ENCODE data around the gene ANKRD33B.
A peak's percentile ranks its signal among the peaks of the same experiment; 100 is the strongest.

The ANKRD33B gene

DNA sequence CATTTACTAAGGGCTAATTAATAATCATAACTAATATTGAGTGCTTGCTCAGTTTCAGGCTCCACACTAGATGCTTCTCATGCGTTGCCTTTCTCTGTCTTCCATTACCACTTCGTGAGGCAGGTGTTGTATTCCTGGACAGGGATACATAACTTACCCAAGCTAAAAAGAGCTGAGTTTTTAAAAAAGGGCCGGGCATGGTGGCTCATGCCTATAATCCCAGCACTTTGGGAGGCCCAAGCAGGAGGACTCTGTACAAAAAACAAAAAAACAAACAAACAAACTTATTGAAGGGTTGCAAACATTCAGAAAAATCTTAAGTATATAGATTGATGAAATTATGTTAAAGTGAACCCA, 12.1 kb upstream of the ANKRD33B start:
- DNase-seq: no peak
- WGBS: 65% methylated on average over 3 of the region's 3 CpGs

GRCh38 chr5:10552183-10553143, 11.4 kb upstream of the ANKRD33B start:
- peak overlapping the region in 1 of 2 experiments; percentile 80 for H3K18ac ChIP-seq (ENCODE audit: low read depth in 1 of 2, low read length in 2 of 2)
- no peak overlapping the region for H3K4me3 ChIP-seq (ENCODE audit: insufficient read depth in 1 of 2, low read depth in 1 of 2, low read length in 2 of 2)
- H4K91ac ChIP-seq (ENCODE audit: low read length): peak overlapping the region; percentile 12
- no peak overlapping the region for H2BK15ac ChIP-seq (ENCODE audit: low read depth, poor library complexity, severe bottlenecking)
- H3K23ac ChIP-seq (ENCODE audit: low read length in 2 of 2): no peak overlapping the region
- no peak overlapping the region for H4K8ac ChIP-seq (ENCODE audit: low read length)
- H3K9me3 ChIP-seq (ENCODE audit: control insufficient read depth, low read length): no peaks in the 10 kb centered on the region
- H2BK12ac ChIP-seq (ENCODE audit: low read length in 2 of 2): peak overlapping the region; percentile 1 to 90
- H3K79me1 ChIP-seq (replicated peaks; ENCODE audit: low read length, poor library complexity, severe bottlenecking): no peaks in the 10 kb centered on the region
- H2AFZ ChIP-seq (ENCODE audit: low read depth, low read length): no peak overlapping the region
- H3K36me3 ChIP-seq (ENCODE audit: control insufficient read depth in 1 of 2, insufficient read depth in 2 of 2, low read depth in 1 of 2, low read length in 2 of 2): no peaks in the 10 kb centered on the region
- H3K9ac ChIP-seq (ENCODE audit: low read length): no peak overlapping the region
- H3K27ac ChIP-seq (ENCODE audit: low read length, poor library complexity, severe bottlenecking): peak overlapping the region; percentile 83
- H2BK120ac ChIP-seq (ENCODE audit: low read depth, low read length): no peak overlapping the region
- DNase-seq: peak; percentile 40
- H2AK5ac ChIP-seq (ENCODE audit: low read length, severe bottlenecking): peak overlapping the region; percentile 70
- peak overlapping the region in 1 of 2 experiments; percentile 75 for H3K4ac ChIP-seq (ENCODE audit: low read depth in 1 of 2, low read length in 2 of 2)
- peaks cover 44% of the 10 kb centered on the region for H3K4me1 ChIP-seq (ENCODE audit: control insufficient read depth, insufficient read depth, low read depth, low read length)
- peak overlapping the region in 1 of 2 experiments; percentile 64 for H3K14ac ChIP-seq (ENCODE audit: low read length in 2 of 2)
- no peak overlapping the region for H3K4me2 ChIP-seq (ENCODE audit: low read length, poor library complexity, severe bottlenecking)
- H2BK5ac ChIP-seq (ENCODE audit: low read depth, low read length, poor library complexity, severe bottlenecking): peak overlapping the region; percentile 5
- WGBS: 81% methylated on average over 14 of the region's 14 CpGs
- H3K27me3 ChIP-seq (ENCODE audit: control insufficient read depth in 1 of 2, insufficient read depth in 1 of 2, low read length in 2 of 2): no peaks in the 10 kb centered on the region

More for the DNA sequence above, 12.1 kb upstream of the ANKRD33B start:
- H2BK120ac ChIP-seq (ENCODE audit: low read depth, low read length): no peak overlapping the region
- no peak overlapping the region for H2BK15ac ChIP-seq (ENCODE audit: low read depth, poor library complexity, severe bottlenecking)
- H2BK12ac ChIP-seq (ENCODE audit: low read length in 2 of 2): peak overlapping the region in 1 of 2 experiments; percentile 19
- peaks cover 37% of the 10 kb centered on the region for H3K4me1 ChIP-seq (ENCODE audit: control insufficient read depth, insufficient read depth, low read depth, low read length)
- peak overlapping the region in 1 of 2 experiments; percentile 46 for H3K4me3 ChIP-seq (ENCODE audit: insufficient read depth in 1 of 2, low read depth in 1 of 2, low read length in 2 of 2)
- no peak overlapping the region for H4K8ac ChIP-seq (ENCODE audit: low read length)
- H3K79me1 ChIP-seq (replicated peaks; ENCODE audit: low read length, poor library complexity, severe bottlenecking): no peaks in the 10 kb centered on the region
- no peaks in the 10 kb centered on the region for H3K27me3 ChIP-seq (ENCODE audit: control insufficient read depth in 1 of 2, insufficient read depth in 1 of 2, low read length in 2 of 2)
- peak overlapping the region; percentile 50 for H3K9ac ChIP-seq (ENCODE audit: low read length)
- H2AFZ ChIP-seq (ENCODE audit: low read depth, low read length): no peak overlapping the region
- H3K14ac ChIP-seq (ENCODE audit: low read length in 2 of 2): no peak overlapping the region
- H3K4ac ChIP-seq (ENCODE audit: low read depth in 1 of 2, low read length in 2 of 2): no peak overlapping the region
- no peak overlapping the region for H3K23ac ChIP-seq (ENCODE audit: low read length in 2 of 2)
- H3K4me2 ChIP-seq (ENCODE audit: low read length, poor library complexity, severe bottlenecking): no peak overlapping the region
- peak overlapping the region; percentile 40 for H2AK5ac ChIP-seq (ENCODE audit: low read length, severe bottlenecking)
- no peaks in the 10 kb centered on the region for H3K36me3 ChIP-seq (ENCODE audit: control insufficient read depth in 1 of 2, insufficient read depth in 2 of 2, low read depth in 1 of 2, low read length in 2 of 2)
- H4K91ac ChIP-seq (ENCODE audit: low read length): no peak overlapping the region
- peak overlapping the region; percentile 83 for H3K27ac ChIP-seq (ENCODE audit: low read length, poor library complexity, severe bottlenecking)
- H3K9me3 ChIP-seq (ENCODE audit: control insufficient read depth, low read length): no peaks in the 10 kb centered on the region
- H3K18ac ChIP-seq (ENCODE audit: low read depth in 1 of 2, low read length in 2 of 2): no peak overlapping the region
- H2BK5ac ChIP-seq (ENCODE audit: low read depth, low read length, poor library complexity, severe bottlenecking): peak overlapping the region; percentile 51

DNA sequence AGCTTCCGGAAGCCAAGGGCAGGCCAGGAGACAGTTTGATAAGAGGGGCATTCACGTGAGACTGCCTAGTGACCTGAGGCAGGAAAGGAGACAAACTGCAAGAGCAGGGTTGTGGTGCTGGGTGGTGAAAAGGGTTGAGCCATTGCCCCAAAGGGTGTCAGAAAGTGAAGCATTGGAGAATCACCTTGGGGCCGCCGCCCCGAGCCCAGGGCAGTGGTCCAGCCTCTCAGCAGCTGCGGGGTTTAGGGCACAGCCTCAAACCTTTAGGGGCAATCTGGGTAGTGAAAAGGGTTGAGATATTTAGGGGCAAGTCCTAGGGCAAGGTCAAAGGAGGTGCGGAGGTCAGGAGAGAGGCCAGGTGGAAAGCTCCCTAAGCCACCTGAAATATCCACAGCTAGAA, 10.4 kb upstream of the ANKRD33B start:
- Histone ChIP-seq H2BK15ac (ENCODE audit: low read depth, poor library complexity, severe bottlenecking) (no peak overlapping the region), H3K27ac (ENCODE audit: low read length, poor library complexity, severe bottlenecking) (no peak overlapping the region), H3K18ac (ENCODE audit: low read depth in 1 of 2, low read length in 2 of 2) (no peak overlapping the region), H4K8ac (ENCODE audit: low read length) (no peak overlapping the region), H2BK5ac (ENCODE audit: low read depth, low read length, poor library complexity, severe bottlenecking) (no peak overlapping the region), H2BK120ac (ENCODE audit: low read depth, low read length) (no peak overlapping the region), H3K9ac (ENCODE audit: low read length) (no peak overlapping the region), H3K4ac (ENCODE audit: low read depth in 1 of 2, low read length in 2 of 2) (no peak overlapping the region), H3K9me3 (ENCODE audit: control insufficient read depth, low read length) (no peaks in the 10 kb centered on the region), H2BK12ac (ENCODE audit: low read length in 2 of 2) (peak overlapping the region; percentile 40 to 70), H3K27me3 (ENCODE audit: control insufficient read depth in 1 of 2, insufficient read depth in 1 of 2, low read length in 2 of 2) (no peaks in the 10 kb centered on the region), H2AFZ (ENCODE audit: low read depth, low read length) (no peak overlapping the region), H3K14ac (ENCODE audit: low read length in 2 of 2) (no peak overlapping the region), H2AK5ac (ENCODE audit: low read length, severe bottlenecking) (peak overlapping the region; percentile 83), H3K79me1 (replicated peaks; ENCODE audit: low read length, poor library complexity, severe bottlenecking) (no peaks in the 10 kb centered on the region), H4K91ac (ENCODE audit: low read length) (no peak overlapping the region), H3K4me3 (ENCODE audit: insufficient read depth in 1 of 2, low read depth in 1 of 2, low read length in 2 of 2) (no peak overlapping the region), H3K4me2 (ENCODE audit: low read length, poor library complexity, severe bottlenecking) (no peak overlapping the region), H3K36me3 (ENCODE audit: control insufficient read depth in 1 of 2, insufficient read depth in 2 of 2, low read depth in 1 of 2, low read length in 2 of 2) (no peaks in the 10 kb centered on the region), H3K23ac (ENCODE audit: low read length in 2 of 2) (no peak overlapping the region), H3K4me1 (ENCODE audit: control insufficient read depth, insufficient read depth, low read depth, low read length) (peaks cover 48% of the 10 kb centered on the region)
- WGBS: 93% methylated on average over 6 of the region's 7 CpGs
- DNase-seq: no peak

- H3K9me3 ChIP-seq (ENCODE audit: control insufficient read depth, low read length): no peaks in the 10 kb centered on the region
- 8% methylated on average over 7 of the region's 8 CpGs for WGBS
- H3K27ac ChIP-seq (ENCODE audit: low read length, poor library complexity, severe bottlenecking): no peak overlapping the region
- no peak overlapping the region for H3K9ac ChIP-seq (ENCODE audit: low read length)
- no peak overlapping the region for H4K8ac ChIP-seq (ENCODE audit: low read length)
- no peak overlapping the region for H2AFZ ChIP-seq (ENCODE audit: low read depth, low read length)
- H3K4me2 ChIP-seq (ENCODE audit: low read length, poor library complexity, severe bottlenecking): no peak overlapping the region
- H3K14ac ChIP-seq (ENCODE audit: low read length in 2 of 2): no peak overlapping the region
- H4K91ac ChIP-seq (ENCODE audit: low read length): no peak overlapping the region
- no peak overlapping the region for H3K23ac ChIP-seq (ENCODE audit: low read length in 2 of 2)
- H2BK15ac ChIP-seq (ENCODE audit: low read depth, poor library complexity, severe bottlenecking): no peak overlapping the region
- peak overlapping the region in 1 of 2 experiments; percentile 17 for H2BK12ac ChIP-seq (ENCODE audit: low read length in 2 of 2)
- H3K4ac ChIP-seq (ENCODE audit: low read depth in 1 of 2, low read length in 2 of 2): no peak overlapping the region
- peaks cover 44% of the 10 kb centered on the region for H3K4me1 ChIP-seq (ENCODE audit: control insufficient read depth, insufficient read depth, low read depth, low read length)
- no peaks in the 10 kb centered on the region for H3K79me1 ChIP-seq (replicated peaks; ENCODE audit: low read length, poor library complexity, severe bottlenecking)
- H2BK120ac ChIP-seq (ENCODE audit: low read depth, low read length): no peak overlapping the region
- H2AK5ac ChIP-seq (ENCODE audit: low read length, severe bottlenecking): peak overlapping the region; percentile 3
- no peak overlapping the region for H2BK5ac ChIP-seq (ENCODE audit: low read depth, low read length, poor library complexity, severe bottlenecking)
- H3K4me3 ChIP-seq (ENCODE audit: insufficient read depth in 1 of 2, low read depth in 1 of 2, low read length in 2 of 2): no peak overlapping the region
- H3K18ac ChIP-seq (ENCODE audit: low read depth in 1 of 2, low read length in 2 of 2): peak overlapping the region in 1 of 2 experiments; percentile 29
- H3K36me3 ChIP-seq (ENCODE audit: control insufficient read depth in 1 of 2, insufficient read depth in 2 of 2, low read depth in 1 of 2, low read length in 2 of 2): no peaks in the 10 kb centered on the region
- H3K27me3 ChIP-seq (ENCODE audit: control insufficient read depth in 1 of 2, insufficient read depth in 1 of 2, low read length in 2 of 2): no peaks in the 10 kb centered on the region
- DNase-seq: peak; percentile 87
Measured at GRCh38 chr5:10555277-10555684, 8.6 kb upstream of the ANKRD33B start.
